PFSK-1 (cell line): ENCODE data around the gene SLC6A11.

Experiments used
- FOXP2 ChIP-seq: optimal IDR thresholded peaks from 2 replicates; pipeline ENCODE3; 2011; ENCODE audit warnings: borderline replicate concordance, control low read depth, inconsistent platforms; ENCODE audit not compliant: insufficient read depth; ENCODE audit errors: extremely low read length, extremely low read depth
- POLR2AphosphoS5 ChIP-seq: IDR thresholded peaks from 2 replicates; pipeline ENCODE4 v1.6.1; 2012; ENCODE audit warnings: low read depth, mild to moderate bottlenecking, control low read depth, low read length, moderate library complexity
- SIN3A ChIP-seq: IDR thresholded peaks from 2 replicates; pipeline ENCODE4 v1.6.1; 2012; ENCODE audit warnings: mild to moderate bottlenecking, low read length, moderate library complexity, borderline replicate concordance; ENCODE audit not compliant: insufficient read depth
- TAF1 ChIP-seq: IDR thresholded peaks from 2 replicates; pipeline ENCODE4 v1.6.1; 2012; ENCODE audit warnings: low read length, control low read depth, borderline replicate concordance; ENCODE audit not compliant: insufficient read depth
- TF ChIP-seq, protein P1 (sequence below), 2 experiments: IDR thresholded peaks; 2 replicates each; pipeline versions ENCODE4 v1.6.1 to v1.8.0; 2011 to 2012; ENCODE audit warnings: low read depth in 2 of 2, low read length in 2 of 2, control low read depth in 1 of 2, inconsistent platforms in 1 of 2, mild to moderate bottlenecking in 1 of 2, moderate library complexity in 1 of 2; ENCODE audit not compliant: insufficient read depth in 1 of 2

Gene SLC6A11

DNA sequence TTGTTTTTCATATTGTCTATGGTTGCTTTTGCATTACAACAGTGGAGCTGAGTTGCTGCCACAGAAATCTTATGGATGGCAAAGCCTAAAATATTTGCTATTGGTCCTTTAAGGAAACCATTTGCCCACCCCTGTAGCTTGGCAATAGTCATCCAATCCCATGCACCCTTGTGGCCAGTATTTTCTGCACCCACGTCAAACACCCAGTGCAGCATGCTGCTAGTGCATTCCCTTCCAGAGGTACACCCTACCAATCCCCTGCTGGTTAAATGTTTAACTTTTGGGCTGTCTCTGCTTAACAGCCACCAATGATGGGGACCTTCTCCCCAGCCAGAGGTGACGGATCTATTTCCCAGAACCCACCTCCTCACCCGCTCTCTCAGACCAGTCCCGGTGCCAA lies 23.8 kb upstream of the SLC6A11 start:
- TF ChIP-seq TAF1 (no peak), SIN3A (no peak), FOXP2 (no peak), POLR2AphosphoS5 (no peak)
- TF ChIP-seq, protein P1, sequence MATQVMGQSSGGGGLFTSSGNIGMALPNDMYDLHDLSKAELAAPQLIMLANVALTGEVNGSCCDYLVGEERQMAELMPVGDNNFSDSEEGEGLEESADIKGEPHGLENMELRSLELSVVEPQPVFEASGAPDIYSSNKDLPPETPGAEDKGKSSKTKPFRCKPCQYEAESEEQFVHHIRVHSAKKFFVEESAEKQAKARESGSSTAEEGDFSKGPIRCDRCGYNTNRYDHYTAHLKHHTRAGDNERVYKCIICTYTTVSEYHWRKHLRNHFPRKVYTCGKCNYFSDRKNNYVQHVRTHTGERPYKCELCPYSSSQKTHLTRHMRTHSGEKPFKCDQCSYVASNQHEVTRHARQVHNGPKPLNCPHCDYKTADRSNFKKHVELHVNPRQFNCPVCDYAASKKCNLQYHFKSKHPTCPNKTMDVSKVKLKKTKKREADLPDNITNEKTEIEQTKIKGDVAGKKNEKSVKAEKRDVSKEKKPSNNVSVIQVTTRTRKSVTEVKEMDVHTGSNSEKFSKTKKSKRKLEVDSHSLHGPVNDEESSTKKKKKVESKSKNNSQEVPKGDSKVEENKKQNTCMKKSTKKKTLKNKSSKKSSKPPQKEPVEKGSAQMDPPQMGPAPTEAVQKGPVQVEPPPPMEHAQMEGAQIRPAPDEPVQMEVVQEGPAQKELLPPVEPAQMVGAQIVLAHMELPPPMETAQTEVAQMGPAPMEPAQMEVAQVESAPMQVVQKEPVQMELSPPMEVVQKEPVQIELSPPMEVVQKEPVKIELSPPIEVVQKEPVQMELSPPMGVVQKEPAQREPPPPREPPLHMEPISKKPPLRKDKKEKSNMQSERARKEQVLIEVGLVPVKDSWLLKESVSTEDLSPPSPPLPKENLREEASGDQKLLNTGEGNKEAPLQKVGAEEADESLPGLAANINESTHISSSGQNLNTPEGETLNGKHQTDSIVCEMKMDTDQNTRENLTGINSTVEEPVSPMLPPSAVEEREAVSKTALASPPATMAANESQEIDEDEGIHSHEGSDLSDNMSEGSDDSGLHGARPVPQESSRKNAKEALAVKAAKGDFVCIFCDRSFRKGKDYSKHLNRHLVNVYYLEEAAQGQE (IDR thresholded peaks at IDR 0.05; ENCODE audit: insufficient read depth in 1 of 2, low read depth in 2 of 2, low read length in 2 of 2): no peak

DNA sequence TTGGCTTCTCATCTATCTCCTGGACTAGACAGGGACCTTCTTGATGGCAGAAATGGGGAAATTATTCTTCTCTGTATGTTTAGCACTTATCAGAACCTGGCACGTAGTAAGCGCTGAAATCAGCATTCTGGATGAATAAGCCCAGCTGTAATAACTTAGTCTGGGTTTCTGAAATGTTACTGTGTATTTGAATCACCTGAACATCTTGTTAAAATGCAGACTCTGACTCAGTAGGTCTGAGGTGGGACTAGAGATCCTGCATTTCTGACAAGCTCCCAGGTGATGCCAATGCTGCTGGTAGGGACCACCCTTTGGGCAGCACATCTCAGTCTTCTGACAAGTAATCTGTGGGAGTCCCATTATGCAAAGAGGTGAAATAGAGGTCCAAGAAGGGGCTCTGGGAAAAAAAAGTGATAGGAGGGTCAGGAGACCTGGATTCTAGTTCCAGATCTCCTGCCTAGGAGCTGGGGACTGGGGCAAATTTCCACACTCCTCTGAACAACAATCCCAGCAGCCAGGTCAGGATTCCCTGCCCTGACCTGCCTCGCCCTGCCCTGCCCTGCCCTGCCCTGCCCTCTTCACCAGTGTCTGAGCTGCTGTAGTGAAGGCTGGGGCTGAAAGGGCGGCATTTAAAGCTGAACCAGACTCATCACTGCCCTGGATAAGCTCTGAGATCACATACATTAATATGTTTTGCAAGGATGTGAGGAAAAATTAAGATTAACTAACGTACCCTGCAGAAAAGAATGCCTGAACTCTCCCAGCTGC lies 17.2 kb upstream of the SLC6A11 start:
- TF ChIP-seq FOXP2 (no peak), TAF1 (no peak), POLR2AphosphoS5 (no peak), SIN3A (no peak)
- TF ChIP-seq, protein P1 (IDR thresholded peaks at IDR 0.05; ENCODE audit: insufficient read depth in 1 of 2, low read depth in 2 of 2, low read length in 2 of 2): no peak

DNA sequence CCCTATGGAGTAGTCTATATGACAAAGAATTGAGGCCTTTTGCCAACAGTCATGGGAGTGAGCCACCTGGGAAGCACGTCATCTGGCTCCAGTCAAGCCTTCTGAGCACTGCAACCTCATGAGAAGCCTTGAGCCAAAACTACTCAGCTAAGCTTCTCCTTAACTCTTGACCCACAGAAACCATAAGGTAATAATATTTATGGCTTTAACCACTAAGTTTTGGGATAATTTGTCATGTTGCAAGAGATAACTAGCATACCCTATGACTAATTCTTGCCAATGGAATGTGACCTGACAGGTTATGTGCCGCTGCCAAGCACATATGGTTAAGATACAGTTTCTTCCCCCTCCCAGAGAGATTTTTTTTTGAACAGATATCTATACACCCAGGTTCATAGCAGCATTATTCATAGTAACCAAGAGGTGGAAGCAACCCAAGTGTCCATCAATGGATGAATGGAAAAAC lies 11.8 kb upstream of the SLC6A11 start:
- TF ChIP-seq, protein P1 (IDR thresholded peaks at IDR 0.05; ENCODE audit: insufficient read depth in 1 of 2, low read depth in 2 of 2, low read length in 2 of 2): no peak
- TF ChIP-seq SIN3A (no peak), POLR2AphosphoS5 (no peak), TAF1 (no peak), FOXP2 (no peak)

DNA sequence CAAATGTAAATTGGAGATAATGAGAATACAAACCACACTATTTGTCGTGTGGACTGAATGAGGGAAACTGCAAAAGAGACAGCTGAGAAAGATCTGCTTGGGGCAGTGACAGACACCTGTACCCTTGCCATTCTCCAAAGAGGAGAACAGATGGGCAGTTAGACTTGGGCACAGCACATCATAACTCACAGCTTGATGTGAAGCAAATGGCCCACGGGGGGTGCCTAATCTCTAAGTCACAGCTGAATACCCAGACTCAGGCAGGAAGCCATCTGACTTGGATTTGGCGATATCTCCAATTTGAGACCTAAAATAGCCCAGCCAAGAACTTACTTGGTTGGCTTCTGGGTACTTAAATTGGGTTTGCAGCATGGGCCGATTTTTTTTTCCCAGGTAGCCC lies 10.0 kb upstream of the SLC6A11 start:
- TF ChIP-seq TAF1 (no peak), POLR2AphosphoS5 (no peak), FOXP2 (no peak), SIN3A (no peak)
- TF ChIP-seq, protein P1 (IDR thresholded peaks at IDR 0.05; ENCODE audit: insufficient read depth in 1 of 2, low read depth in 2 of 2, low read length in 2 of 2): no peak
